Dermis microvascular lymphatic vessel endothelial cell (primary cell): ENCODE data around the gene AOPEP. TPM values are rescaled to one million over a fixed set of nuclear protein-coding genes. Genes with fewer than 3 reads are reported as not detected.

Experiments
- DNase-seq, 2 donors: peaks; one replicate each; pipeline versions ENCODE4 v3.0.0 to v3.0.0-alpha.2; 2010; ENCODE audit warnings: low read depth in 2 of 2
- total RNA-seq: library from RNA; depleted of rRNA; stranded (reverse); fragments of >200 nt; gene quantifications from 2 replicates; pipeline ENCODE4 v1.2.1, GENCODE V29; 2014

The AOPEP gene
- total RNA-seq, 1 donor from 2014 or later, result 24.6 TPM

DNA sequence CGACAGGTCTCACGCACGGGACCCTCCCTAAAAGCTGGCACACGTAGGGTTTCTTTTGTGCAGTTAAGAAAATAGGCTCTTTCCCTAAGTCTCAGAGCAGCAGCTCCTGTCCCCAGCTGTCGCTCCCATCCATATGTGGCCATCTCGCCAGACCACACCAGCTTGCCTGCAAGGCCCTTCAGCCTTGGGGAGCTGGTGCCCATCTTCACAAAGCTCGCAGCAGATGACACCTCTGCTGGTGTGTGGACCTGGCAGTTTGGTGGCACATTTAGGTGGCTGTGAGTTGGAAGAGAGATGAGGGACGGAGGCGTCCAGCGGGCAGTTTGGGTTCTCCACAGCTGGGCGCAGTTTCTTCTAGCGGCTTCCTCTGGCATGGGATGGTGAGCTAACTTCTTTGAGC lies 352.0 kb downstream of the AOPEP start:
- no peak for DNase-seq

DNA sequence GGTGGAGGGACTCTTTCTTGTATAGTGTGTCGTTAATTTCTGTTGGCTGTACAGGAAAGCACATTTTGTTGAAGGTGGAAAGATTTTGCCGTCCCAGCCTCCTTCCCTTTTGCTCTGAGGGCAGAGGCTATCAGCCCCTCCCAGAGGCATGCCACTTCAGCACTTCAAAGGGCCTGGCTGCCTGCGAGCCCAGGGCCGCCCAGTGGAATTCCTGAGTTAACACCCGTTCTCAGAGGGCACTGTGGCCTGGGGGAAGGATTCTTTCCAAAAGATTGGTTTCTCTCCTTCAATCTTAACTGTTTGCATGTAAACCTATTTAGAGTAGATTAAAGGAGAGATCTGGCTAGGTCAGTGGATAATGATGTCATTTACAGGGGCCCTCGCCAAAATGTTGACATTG lies 352.4 kb downstream of the AOPEP start:
- DNase-seq, result no peak

DNA sequence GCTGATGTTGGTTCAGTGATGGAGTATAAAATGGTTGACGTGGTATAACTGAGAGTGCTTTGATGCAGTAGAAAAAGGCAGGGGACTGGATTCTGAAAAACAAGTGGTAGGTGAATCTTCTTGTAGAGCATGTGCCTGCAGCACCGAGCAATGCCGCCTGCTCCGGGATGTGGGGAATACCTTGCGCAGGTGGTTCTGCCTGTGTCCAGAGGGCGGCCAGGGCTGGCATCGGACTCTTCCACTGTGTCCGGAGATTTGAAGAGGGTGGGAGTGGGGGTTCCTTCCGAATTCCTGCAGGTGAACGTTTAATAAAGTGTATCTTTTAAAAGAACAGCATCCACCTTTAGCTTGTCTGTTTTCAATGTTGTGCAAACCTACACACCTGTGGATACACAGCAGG lies 353.0 kb downstream of the AOPEP start:
- no peak for DNase-seq

- no peak for DNase-seq
Measured at GRCh38 chr9:95080961-95081647, 354.6 kb downstream of the AOPEP start.

- DNase-seq, result no peak
Measured at GRCh38 chr9:95081998-95082397, 355.5 kb downstream of the AOPEP start.

DNA sequence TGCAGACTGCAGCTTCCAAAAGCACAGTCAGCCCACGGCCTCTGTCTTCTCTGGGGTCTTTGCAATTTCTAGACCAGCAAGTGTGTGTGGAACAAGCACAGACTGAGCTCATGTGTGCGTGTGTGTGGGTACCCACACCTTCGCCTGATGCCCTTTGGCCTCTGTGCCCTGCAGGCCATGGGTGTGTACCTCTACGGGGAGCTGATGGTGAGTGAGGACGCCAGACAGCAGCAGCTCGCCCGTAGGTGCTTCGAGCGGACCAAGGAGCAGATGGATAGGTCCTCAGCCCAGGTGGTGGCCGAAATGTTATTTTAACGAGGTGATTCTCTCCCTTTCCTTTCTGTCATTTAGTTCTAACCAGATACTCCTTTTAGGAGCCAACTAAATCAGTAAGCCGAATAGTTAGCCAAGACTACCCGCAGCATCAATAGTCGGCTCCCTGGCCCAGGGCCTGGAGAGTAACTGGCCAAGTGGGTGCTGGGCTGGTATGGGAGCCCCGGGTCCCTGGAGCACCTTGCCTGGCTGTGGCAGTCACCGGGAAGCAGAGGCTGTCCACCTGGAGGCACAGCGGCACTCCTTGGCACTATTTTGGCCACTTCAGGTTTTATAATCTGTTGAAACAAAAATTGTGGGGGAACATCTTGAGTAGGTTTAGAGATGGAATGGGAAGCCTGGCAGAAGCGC lies 356.0 kb downstream of the AOPEP start:
- DNase-seq, result no peak

GRCh38 chr9:95083086-95083768 lies 356.7 kb downstream of the AOPEP start:
- DNase-seq, result no peak

GRCh38 chr9:95084254-95084934 lies 357.9 kb downstream of the AOPEP start:
- no peak for DNase-seq

DNA sequence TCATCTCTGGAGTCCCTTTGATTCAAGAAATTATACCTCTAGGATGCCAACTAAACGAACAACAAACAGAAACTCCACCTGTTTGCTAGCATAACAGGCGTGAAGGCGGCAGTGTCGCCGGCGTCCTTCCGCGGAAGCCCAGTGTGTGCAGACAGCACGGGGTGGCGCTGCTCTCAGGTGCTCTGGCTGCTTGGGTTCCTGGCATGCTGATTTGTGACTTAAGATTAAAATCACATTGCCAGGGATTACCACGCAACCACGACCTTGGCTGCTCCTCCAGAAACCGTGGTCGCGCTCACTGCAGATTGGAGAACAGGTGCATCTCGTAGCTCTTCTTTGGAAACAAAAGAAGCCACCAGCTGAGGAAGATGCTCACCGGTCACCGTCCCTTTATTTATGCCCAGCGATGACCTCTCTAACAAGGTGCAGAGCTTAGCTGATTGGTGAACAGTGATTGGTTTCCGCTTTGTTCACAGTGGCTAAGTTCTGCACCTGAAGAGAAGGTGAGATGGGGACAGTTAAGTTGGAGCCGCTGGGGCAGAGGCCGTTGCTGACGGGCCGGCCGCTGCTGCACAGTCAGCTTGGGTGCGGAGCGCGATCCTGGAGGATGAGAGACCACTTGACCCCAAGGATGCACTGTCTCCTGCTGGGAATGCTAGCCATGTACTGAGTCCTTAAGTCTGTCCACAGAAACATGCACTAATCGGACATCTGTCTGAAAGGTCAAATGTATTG lies 358.7 kb downstream of the AOPEP start:
- DNase-seq, result no peak

DNA sequence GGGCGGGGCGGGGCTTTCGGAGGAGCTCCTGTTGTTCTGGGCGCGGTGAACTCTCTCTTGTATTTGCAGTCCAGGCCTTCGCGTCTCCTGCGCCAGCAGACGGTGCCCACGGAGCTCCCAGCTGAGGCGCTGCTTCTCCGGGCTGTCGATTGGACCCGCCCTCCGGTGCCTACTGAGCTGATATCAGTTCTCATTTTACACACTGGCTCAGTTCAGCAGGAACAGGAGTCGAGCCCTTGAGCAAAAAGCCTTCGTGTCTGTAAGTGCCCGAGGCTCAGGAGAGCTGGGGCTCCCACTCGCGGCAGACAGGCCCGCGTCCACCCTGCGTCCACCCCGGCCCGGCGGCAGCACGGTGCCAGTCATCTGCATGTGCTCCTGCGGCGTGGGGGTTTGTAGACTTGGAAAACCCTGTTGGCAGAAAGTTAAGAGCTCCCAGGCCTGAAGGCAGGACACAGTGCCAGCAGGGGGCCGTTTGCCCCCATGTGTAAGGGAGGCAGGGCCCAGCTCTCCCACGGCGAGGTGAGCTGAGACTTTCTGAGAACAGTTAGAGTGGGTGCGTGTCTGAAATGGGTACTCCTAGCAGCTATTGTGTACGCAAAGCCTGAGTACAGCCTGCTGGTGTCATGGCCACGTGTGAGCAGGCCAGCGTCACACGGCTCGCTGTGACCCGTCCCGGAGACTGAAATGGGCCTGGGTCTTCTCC lies 359.5 kb downstream of the AOPEP start:
- DNase-seq, result no peak

GRCh38 chr9:95086564-95086955 lies 360.1 kb downstream of the AOPEP start:
- no peak for DNase-seq

- no peak for DNase-seq
Measured at GRCh38 chr9:95087659-95088242, 361.3 kb downstream of the AOPEP start.

GRCh38 chr9:95088421-95089161 lies 362.1 kb downstream of the AOPEP start:
- DNase-seq, result no peak

DNA sequence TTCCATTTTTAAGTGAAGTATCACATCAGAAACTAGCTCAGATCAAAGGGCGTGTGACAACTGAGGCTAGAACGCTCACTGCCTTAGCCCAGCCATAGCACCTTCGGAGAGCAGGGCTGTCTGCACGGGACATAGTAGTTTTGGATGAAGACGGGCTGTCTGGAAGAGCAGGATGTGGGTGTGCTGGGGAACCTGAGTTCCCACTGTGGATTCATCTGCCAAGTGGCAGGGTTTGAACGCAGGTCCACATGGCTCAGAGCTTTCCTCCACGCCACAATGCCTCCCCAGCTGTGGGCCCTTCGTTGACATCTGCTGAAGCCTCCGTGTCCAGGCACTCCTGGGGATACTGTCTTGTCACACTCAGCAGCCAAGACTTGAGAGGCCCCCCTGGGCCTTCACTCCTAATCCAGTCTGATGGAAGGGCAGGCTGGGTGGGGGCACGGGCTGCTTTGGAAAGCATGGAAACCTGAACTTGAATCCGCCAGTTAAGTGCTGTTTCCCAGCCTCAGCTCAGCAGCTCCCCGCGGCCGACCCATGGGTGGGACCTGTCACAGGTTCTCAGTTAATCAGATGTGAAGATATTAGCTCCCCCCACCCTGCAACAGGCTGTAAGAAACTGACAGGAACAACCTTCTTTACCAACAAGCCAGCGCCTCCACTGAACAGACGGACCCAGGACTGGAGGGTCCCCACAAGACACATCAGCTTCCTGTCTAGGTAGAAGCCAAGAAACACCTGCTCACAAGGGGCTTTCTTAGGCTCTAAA lies 362.9 kb downstream of the AOPEP start:
- DNase-seq, result no peak

DNA sequence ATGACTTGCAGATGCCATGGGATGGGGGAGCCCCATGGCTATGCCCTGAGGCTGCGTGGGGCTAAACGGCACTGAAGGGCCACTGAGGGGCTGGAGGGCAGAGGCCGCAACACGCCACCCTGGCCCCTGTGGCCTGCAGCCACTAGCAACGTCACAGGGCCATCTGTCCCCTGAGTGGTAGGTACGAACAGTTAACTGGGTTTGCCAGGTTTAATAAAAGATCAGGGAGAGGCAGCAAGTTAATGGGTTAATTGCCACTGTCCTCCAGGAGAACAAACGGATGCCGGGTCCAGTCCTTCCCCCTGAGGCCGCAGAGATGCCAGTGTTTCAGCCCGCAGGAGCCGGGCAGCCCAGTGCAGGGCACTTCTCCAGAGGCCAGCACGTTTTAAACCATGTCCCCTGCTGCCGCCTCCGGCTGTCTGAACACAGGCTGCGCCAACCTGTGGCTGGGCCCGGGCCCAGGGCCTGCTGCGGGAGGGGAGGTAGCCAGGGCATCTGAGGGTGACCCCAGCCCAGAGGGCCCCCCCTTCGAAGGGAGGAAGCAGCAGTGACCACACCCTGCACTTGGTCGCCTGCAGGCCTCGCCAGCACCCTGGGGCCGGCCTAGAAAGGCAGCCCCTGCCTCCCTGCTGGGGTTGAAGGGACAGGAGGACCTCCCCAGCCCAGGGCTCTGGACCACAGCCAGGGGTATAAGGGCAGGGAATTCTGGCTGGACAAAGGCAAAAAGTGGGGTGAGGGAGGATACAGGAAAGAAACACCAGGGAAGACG lies 363.7 kb downstream of the AOPEP start:
- no peak for DNase-seq

DNA sequence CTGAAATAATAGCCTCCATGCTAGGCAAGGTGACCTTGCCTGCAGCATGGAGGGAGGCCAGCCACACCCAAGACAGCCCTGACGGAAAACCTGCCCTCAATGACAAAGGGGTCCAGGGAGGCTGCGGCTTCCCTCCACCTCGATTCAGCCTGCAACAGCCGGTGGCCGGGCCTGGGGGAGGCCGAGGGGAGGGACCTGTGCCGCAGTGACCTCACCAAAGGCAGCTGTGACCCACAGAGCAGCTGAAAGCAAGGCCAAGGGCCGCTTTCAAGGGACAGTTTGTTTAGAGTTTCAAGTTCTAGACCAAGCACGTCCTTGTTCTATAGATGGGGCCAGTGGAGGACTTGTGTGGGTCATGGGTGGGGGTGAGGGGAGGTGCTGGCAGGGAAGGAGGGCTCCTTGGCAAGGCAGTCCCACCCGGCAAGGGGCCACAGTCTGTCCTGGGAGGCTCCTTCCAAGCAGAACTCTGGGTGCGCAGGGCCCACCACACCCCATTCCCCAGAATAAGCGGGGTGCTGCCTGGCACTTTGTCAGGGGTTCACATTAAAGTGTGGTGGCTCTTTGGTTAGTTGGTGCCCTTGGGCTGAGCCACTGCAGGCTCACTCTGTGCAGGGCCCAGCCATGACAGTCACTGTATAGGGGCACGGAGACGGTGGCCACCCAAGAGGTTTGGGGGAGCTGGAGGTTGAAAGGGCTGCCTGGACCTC lies 364.5 kb downstream of the AOPEP start:
- no peak for DNase-seq

DNA sequence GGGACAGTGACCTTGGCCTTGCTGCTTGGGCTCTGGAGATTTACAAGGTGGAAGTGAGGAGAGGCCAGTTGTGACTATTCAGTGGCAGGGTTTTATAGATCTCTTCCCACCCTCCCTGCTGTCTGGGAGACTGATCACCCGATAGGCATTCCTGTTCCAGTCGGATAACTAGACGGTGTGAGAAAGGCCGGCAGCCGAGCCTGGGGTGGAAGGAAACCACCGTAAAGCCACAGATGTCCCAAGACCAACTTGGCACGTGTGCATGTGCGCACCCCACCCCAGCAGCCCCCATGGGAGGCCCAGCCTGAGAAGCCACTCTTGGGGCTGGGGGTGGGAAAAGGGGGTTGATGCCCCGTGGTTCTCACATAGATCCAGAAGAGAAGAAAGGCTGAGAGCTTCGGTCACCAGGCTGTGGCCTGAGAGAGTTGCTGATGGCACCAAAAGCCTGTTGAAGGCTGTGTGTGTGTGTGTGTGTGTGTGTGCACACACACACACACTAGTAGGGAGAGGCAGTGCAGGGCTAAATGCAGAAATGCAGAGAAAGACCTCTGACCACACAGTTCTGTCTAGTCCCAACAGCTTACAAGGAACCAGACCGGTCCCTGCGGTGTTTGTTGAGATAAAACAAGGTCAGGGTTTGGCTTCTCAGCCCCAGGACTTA lies 365.2 kb downstream of the AOPEP start:
- DNase-seq, result no peak
